Medulla oblongata (tissue), 1 donor: ENCODE data around the gene PCDHB5.
"Not testable (repeated sequence)": the region's sequence is repeated elsewhere in the genome, so short reads cannot be mapped to it uniquely, and the experiment has no call there.

Experiments used
- DNase-seq: peaks from one replicate; pipeline ENCODE4 v3.0.0-alpha.2; 2015; ENCODE audit errors: extremely low spot score

Gene PCDHB5

GRCh38 chr5:141135030-141135717 lies at the start of gene PCDHB5:
Gene PCDHB5 (plus strand): TSS chr5:141135206. CDS start chr5:141135435, 229 bp downstream.
- DNase-seq: peak; percentile 26

- DNase-seq: peak; percentile 20
Measured at GRCh38 chr5:141094481-141095262, 40.3 kb upstream of the PCDHB5 start, which contains the start of gene PCDHB2. Gene PCDHB2 (plus strand): TSS chr5:141094615. CDS start chr5:141094791, 176 bp downstream.

- no peak for DNase-seq
Measured at GRCh38 chr5:141095263-141095641, 39.8 kb upstream of the PCDHB5 start.

- not testable (repeated sequence) for DNase-seq
Measured at GRCh38 chr5:141096181-141096580, 38.8 kb upstream of the PCDHB5 start.

GRCh38 chr5:141096586-141096985 lies 38.4 kb upstream of the PCDHB5 start:
- not testable (repeated sequence) for DNase-seq

- peak; percentile 44 for DNase-seq
Measured at GRCh38 chr5:141100243-141100805, 34.7 kb upstream of the PCDHB5 start, which contains the start of gene PCDHB3. Gene PCDHB3 (plus strand): TSS chr5:141100473. CDS start chr5:141100650, 177 bp downstream.

- no peak for DNase-seq
Measured at GRCh38 chr5:141101059-141101458, 33.9 kb upstream of the PCDHB5 start.

GRCh38 chr5:141102070-141102469 lies 32.9 kb upstream of the PCDHB5 start:
- DNase-seq: not testable (repeated sequence)

GRCh38 chr5:141102471-141102870 lies 32.5 kb upstream of the PCDHB5 start:
- not testable (repeated sequence) for DNase-seq

GRCh38 chr5:141105350-141105749 lies 29.7 kb upstream of the PCDHB5 start:
- DNase-seq: no peak

GRCh38 chr5:141119250-141119649 lies 15.8 kb upstream of the PCDHB5 start:
- no peak for DNase-seq

GRCh38 chr5:141121563-141121962 lies 13.4 kb upstream of the PCDHB5 start, which contains the start of gene PCDHB4:
Gene PCDHB4 (plus strand): TSS chr5:141121818. CDS start chr5:141121999, 181 bp downstream.
- DNase-seq: peak; percentile 73

GRCh38 chr5:141121985-141122384 lies 13.0 kb upstream of the PCDHB5 start:
- no peak for DNase-seq

- not testable (repeated sequence) for DNase-seq
Measured at GRCh38 chr5:141123396-141124135, 11.4 kb upstream of the PCDHB5 start.

- no peak for DNase-seq
Measured at GRCh38 chr5:141127305-141127704, 7.7 kb upstream of the PCDHB5 start.

- no peak for DNase-seq
Measured at GRCh38 chr5:141135718-141136266, 786 bp downstream of the PCDHB5 start.

GRCh38 chr5:141137346-141137745 lies 2.3 kb downstream of the PCDHB5 start:
- not testable (repeated sequence) for DNase-seq

- peak; percentile 17 for DNase-seq
Measured at GRCh38 chr5:141149812-141150211, 14.8 kb downstream of the PCDHB5 start, which contains the start of gene PCDHB6. Gene PCDHB6 (plus strand): TSS chr5:141150057. CDS start chr5:141150258, 201 bp downstream.

GRCh38 chr5:141150224-141150992 lies 15.4 kb downstream of the PCDHB5 start:
- no peak for DNase-seq

GRCh38 chr5:141150993-141151325 lies 16.0 kb downstream of the PCDHB5 start:
- no peak for DNase-seq
